SK-N-DZ (cell line): Measurements from ENCODE around the gene TMEM255B.
"Not testable (repeated sequence)": the region's sequence is repeated elsewhere in the genome, so short reads cannot be mapped to it uniquely, and the experiment has no call there.

Experiments used
- DNase-seq: peaks from one replicate; pipeline ENCODE4 v3.0.0-alpha.2; 2015; ENCODE audit warnings: low spot score

TMEM255B gene

GRCh38 chr13:113833111-113833830 is 74.2 kb downstream of the TMEM255B start:
- no peak for DNase-seq

DNA sequence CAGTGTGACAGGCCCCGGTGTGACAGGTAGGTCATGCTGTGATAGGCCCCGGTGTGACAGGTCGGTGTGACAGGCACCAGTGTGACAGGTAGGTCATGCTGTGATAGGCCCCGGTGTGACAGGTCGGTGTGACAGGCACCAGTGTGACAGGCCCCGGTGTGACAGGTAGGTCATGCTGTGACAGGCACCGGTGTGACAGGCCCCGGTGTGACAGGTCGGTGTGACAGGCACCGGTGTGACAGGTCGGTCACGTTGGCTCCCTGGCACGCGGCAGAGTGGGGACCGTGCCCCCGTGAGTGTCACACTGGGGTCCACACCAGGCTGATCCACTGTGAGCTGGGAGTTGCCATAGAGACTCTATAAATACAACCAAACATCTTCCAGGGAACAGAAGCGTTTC is 75.0 kb downstream of the TMEM255B start:
- DNase-seq, result not testable (repeated sequence)

- no peak for DNase-seq
Measured at GRCh38 chr13:113834496-113835200, 75.6 kb downstream of the TMEM255B start.

DNA sequence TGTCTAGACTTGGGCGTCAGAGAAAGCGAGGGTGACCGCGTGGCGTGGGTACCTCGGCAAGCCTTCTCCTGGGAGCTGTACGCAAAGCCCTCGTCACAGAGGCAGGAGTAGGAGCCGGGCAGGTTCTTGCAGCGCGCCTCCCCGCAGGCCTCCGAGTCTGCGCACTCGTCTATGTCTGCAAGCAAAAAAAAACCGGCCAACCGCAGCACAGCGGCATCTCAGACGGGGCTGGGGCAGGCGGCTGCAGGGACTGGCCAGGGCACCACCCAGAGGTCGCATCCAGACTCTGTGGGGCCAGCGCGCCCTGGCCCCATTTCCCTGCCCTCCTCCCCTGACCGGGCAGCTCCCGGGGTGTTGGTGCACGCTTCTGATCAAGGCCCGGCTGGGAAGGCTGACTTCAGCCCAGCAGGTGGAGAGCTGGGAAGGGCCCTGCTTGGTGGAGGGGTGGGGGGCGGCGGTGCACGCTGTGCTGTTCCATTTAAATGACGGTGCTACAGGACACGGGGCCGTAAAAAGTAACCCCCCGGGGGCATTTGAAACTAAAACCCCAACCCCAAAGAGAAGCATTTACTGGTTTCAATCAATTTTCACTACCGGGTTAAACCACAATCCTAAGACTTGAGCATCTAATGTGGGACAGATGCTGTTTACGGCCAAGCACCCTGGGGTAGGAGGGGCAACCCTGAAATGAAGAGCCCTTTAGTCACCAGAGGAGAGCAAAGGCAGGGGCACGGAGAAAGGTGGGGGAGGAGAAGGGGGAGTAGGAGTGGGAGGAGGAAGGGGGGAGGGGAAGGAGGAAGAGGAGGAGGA is 76.6 kb downstream of the TMEM255B start:
- DNase-seq, result peak; percentile 83

- DNase-seq, result peak; percentile 37
Measured at GRCh38 chr13:113836768-113837559, 77.9 kb downstream of the TMEM255B start.

- DNase-seq, result peak; percentile 30
Measured at GRCh38 chr13:113837560-113838355, 78.7 kb downstream of the TMEM255B start.

DNA sequence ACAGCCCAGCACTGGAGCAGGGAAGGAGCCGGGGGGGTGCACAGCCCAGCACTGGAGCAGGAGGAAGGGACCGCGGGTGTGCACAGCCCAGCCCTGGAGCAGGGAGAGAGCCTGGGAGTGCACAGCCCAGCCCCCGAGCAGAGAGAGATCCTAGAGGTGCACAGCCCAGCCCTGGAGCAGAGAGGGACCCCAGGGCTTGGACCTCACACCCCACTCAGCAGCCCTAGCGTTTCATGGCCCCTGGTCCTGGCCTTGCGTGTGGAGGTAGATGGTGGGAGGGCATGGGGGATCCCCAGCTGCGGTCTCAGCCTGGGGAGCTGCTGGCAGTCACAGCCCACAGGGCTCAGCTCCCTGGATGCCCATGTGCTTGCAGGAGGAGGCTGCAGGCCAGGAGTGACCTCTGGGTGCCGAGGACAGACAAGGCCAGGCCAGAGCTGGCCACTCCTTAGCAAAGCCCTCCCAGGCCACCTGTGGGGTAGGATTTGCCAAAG is 79.7 kb downstream of the TMEM255B start:
- no peak for DNase-seq

GRCh38 chr13:113839536-113840204 is 80.6 kb downstream of the TMEM255B start:
- no peak for DNase-seq

DNA sequence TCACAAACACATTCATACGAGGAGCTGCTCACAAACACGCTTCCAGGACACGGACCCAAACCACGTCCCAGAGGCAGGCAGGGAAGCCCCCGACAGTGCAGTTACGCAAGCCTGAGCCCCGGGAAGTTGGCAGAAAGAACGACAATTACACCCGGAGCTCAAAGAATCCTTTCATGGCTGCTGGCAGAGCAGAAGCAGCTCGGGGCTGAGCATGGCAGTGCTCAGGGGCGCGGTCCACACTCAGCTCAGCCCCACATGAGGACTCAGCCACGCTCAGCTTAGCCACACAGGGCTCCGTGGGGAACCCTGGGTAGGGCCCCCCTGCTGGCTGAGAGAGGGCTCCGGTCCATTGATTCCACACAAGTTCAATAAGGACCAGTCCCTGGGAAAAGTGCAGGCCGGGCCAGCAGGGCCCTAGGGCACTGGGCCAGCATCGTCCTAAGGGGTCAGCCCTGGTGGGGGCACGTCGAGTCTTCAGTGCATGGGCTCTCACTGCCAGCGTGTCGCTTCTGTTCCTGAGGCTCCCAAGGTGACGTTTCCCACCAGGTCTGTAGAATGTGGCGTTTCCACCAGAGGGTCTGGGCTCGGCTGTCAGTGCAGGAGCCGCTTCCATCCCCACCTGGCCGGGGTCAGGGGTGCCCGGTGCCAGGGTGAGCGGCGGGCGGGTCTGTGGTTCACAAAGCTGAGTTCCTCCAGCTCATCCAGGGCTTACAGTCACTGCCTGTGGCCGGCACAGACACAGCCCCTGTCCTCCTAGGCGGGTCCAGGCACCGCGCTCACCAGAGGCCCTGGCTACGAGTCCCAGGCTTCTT is 81.7 kb downstream of the TMEM255B start:
- no peak for DNase-seq

- DNase-seq, result no peak
Measured at GRCh38 chr13:113841353-113841650, 82.3 kb downstream of the TMEM255B start.

- DNase-seq, result no peak
Measured at GRCh38 chr13:113842336-113843062, 83.5 kb downstream of the TMEM255B start.

DNA sequence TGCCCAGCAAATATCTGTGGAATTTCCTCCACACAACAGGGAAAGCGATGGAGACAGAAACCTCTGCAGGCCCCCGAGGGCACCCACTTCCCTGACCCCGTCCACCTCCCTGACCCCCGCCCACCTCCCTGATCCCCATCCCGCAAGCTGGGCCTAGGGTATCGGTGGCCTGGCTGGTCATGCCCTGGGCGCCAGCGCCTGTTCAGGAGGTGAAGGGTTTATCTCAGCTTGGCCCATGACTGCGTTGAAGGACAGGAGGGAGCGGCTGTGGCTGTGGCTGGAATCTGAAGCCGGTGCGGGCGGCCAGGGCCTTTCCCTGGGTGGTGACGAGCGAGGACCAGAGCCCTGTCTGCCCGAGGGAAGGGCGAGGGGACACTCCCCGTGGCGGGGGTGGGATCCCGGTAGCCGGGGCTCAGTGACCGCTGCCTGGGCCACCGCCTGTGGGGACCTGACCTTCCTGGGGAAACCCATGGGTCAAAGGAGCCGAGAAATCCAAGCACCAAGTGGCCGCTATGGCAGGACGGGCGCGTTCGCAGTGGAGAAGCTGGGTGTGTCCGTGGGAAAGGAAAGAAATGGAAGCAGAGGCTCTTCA is 84.1 kb downstream of the TMEM255B start:
- no peak for DNase-seq

DNA sequence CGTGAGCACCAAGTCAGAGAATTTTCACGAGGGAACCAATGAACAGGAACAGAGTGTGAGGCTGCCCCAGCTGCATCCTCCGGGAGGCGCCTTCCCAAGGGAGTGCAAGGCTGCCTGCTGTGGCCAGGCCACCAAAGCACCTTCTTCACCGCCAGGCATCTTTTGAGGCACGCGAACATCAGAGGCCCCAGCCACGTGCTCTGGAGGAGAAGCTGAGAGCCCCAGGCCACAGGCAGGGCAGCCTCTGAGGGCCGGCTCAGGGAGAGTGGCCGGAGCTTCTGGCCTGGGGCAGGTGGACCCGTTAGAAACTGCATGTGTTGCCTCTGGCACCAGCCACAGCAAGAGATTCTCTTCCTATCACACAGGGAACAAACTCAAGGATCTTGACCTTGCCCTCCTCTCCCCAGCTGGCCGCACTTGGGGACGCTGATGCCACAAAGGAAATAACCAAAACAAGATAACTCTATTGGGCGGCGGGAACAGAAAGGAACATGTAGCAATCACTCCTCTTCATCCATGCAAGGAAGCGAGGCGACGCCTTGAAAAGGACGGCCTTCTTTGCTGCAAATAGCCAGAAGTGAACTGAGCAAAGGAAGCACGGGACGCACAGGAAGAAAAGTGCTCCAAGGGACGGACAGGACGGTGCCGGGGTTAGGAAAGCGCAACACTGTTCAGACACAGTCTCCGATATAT is 85.0 kb downstream of the TMEM255B start:
- DNase-seq, result no peak

GRCh38 chr13:113845055-113845454 is 86.0 kb downstream of the TMEM255B start:
- DNase-seq, result no peak

DNA sequence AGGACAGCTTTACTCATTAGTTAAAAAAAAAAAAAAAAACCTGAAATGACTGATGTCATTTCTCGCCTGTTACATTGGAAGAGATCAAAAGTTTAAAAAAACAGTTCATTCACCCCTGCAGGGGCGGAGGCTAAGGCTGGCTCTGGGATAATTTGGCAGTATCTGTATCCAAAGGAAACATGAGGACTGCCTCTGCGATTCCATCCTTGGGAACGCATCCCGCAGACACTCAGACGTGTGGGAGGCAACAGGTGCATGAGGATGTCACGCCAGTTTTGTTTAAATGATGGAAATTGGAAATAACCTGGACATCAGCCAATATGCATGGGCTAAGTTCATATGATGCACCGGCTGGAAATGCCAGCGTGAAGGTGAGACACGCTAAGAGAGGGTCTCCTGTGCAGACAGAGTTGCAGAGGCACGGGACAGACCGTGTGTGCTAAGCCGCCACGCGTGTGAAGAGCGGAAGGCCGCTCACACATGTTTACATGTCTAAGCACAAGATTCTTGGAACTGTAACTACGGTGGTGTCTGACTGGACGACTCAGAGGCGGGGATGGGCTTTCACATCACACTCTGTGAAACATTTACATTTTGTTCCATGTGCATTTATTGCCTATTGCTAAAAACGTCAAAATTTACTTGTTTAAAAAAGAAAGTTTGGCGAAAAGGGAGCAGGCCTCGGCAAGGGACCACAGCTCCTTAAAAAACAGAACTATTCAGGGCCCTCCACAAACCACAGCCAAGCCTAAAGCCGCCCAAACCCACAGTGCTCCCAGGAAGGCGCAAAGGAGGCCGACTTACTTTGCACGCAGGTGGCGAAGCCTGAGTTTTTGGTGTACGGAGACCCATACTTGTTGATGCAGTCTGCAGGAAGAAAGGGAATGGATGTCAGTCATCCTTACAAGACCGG is 87.0 kb downstream of the TMEM255B start:
- DNase-seq, result no peak

- DNase-seq, result no peak
Measured at GRCh38 chr13:113846636-113847318, 87.8 kb downstream of the TMEM255B start.
